22Rv1 (cell line): ENCODE results near the gene BICRAL.

Experiments
- CTCF ChIP-seq: fragments of 450-650 bp; IDR thresholded peaks from 2 replicates; pipeline ENCODE4 v1.5.1; 2017; ENCODE audit warnings: mild to moderate bottlenecking
- ZFX ChIP-seq: fragments of 450-650 bp; IDR thresholded peaks from 2 replicates; pipeline ENCODE4 v1.6.1; 2017; ENCODE audit warnings: antibody characterized with exemption, borderline replicate concordance

- TF ChIP-seq CTCF (no peak), ZFX (no peak)
These were observed 4.7 kb downstream of the BICRAL start for GRCh38 chr6:42786525-42786985.
